Heart left ventricle (tissue), 16 donors: ENCODE measurements around the gene TEK. TPM values are rescaled to one million over a fixed set of nuclear protein-coding genes. Genes with fewer than 3 reads are reported as not detected.

ENCODE experiments used
- ATAC-seq, 4 donors: fragments of 200-7000 bp; cut with Tn5 transposase; one replicate each; pipeline ENCODE4 v1.9.1; 2020 to 2022; ENCODE audit warnings: moderate library complexity in 4 of 4, mild to moderate bottlenecking in 3 of 4, moderate number of reproducible peaks in 1 of 4
- DNase-seq, 5 donors: peaks; one replicate each; pipeline ENCODE4 v3.0.0-alpha.2; 2020
- H3K27ac ChIP-seq, 12 donors: fragments of 200-600 bp; sonication (generic) in 4 of 12; one replicate each; pipeline versions ENCODE4 v1.5.0 to v1.8.0; 2016 to 2022; ENCODE audit warnings: mild to moderate bottlenecking in 2 of 12
- H3K27me3 ChIP-seq, 9 donors: fragments of 200-600 bp; sonication (generic) in 2 of 9; one replicate each; pipeline versions ENCODE4 v1.5.1 to v1.8.0; 2016 to 2022; ENCODE audit warnings: mild to moderate bottlenecking in 3 of 9
- H3K36me3 ChIP-seq, 9 donors: fragments of 200-600 bp; sonication (generic) in 2 of 9; one replicate each; pipeline versions ENCODE4 v1.5.0 to v1.8.0; 2018 to 2022; ENCODE audit warnings: mild to moderate bottlenecking in 2 of 9
- H3K4me1 ChIP-seq, 12 donors: fragments of 200-600 bp; sonication (generic) in 4 of 12; one replicate each; pipeline versions ENCODE4 v1.5.0 to v1.8.0; 2016 to 2022; ENCODE audit warnings: mild to moderate bottlenecking in 3 of 12
- H3K4me3 ChIP-seq, 12 donors: fragments of 200-600 bp; sonication (generic) in 4 of 12; one replicate each; pipeline versions ENCODE4 v1.5.0 to v1.8.0; 2017 to 2022; ENCODE audit warnings: mild to moderate bottlenecking in 9 of 12, moderate library complexity in 4 of 12
- H3K9me3 ChIP-seq, 12 donors: fragments of 200-600 bp; sonication (generic) in 4 of 12; one replicate each; pipeline versions ENCODE4 v1.5.0 to v1.8.0; 2016 to 2022; ENCODE audit warnings: mild to moderate bottlenecking in 1 of 12
- CTCF ChIP-seq, 12 donors: fragments of 200-600 bp; sonication (generic) in 4 of 12; IDR thresholded peaks; one replicate each; pipeline versions ENCODE4 v1.5.0 to v1.8.0; 2018 to 2022; ENCODE audit warnings: antibody characterized with exemption in 12 of 12, mild to moderate bottlenecking in 5 of 12
- POLR2A ChIP-seq, 2 donors: fragments of 450-650 bp; IDR thresholded peaks; one replicate each; pipeline ENCODE4 v1.6.1; 2017; ENCODE audit warnings: antibody characterized with exemption in 2 of 2, mild to moderate bottlenecking in 2 of 2, moderate library complexity in 2 of 2
- WGBS, 4 donors: extraction: QIAGEN DNeasy Blood & Tissue Kit in 2 of 4; methylation state at CpG; one replicate each; pipeline versions ENCODE4 v1.1.5 to v1.1.7; 2013 to 2018; 5-methylcytosine and 5-hydroxymethylcytosine counted together
- intact Hi-C, 10 donors: fragments of 100-400 bp; cut with DNase I; formaldehyde crosslinking; loops; one replicate each; pipeline versions ENCODE4 v1.11.1 to v1.14.2; 2022
- polyA plus RNA-seq, 2 donors: library from polyadenylated mRNA; stranded (reverse); fragments of 200-250 nt; gene quantifications; one replicate each; pipeline ENCODE4 v1.2.3, GENCODE V29; 2013
- total RNA-seq, 9 donors: library from RNA; depleted of rRNA in 2 of 9; stranded (reverse); fragments of >200 nt in 2 of 9; fragmentation: NEBNext Ultra II Directional in 3 of 9; extraction: Animal tissue kit (Norgen Biotek cat#: 25700) in 3 of 9; gene quantifications; one replicate each; pipeline versions ENCODE4 v1.1.0 to v1.2.4, GENCODE V29; 2016 to 2023
- donor health status: ischemic (EF 13 %, LVEDD 7.1; RV severe dilation, severe dysfunction).
- donor health status: healthy with polysubstance abuse.
- donor health status: DM: no; HTN: yes; CAD: no.
- donor health status: DM: no; HTN: no; CAD: no.
- donor health status: ischemic (EF 25% LVEDD 6.9; RV normal size, moderate dysfunction).
- donor health status: ischemic (EF 25% LVEDD 5.7; RV mildly dilated, moderate dysfunction).
- donor health status: healthy.
- donor health status: DM: yes; HTN: yes; CAD: no.
- donor health status: ischemic (EF 35%, LVEDD 5.7; RV mildly dilated, moderate dysfunction).
- donor health status: nonischemic (EF 11% LVEDD 7.7; RV severe dilation, severe dysfunction).
- donor health status: DM: yes; HTN: yes; CAD: no.
- donor health status: PGD.
- donor health status: ischemic (EF 29% LVEDD 5.4; RV normal size, mild dysfunction).
- donor health status: nonischemic (EF 23%, LVEDD 6.1; RV moderate dilation, normal function).

Gene TEK
- total and polyA plus RNA-seq, 11 donors, result 6.4 to 36.5 (median 19.0) TPM

GRCh38 chr9:27094640-27095298, 14.3 kb upstream of the TEK start:
- Histone ChIP-seq H3K9me3 (no peaks in the 10 kb centered on the region), H3K27me3 (no peaks in the 10 kb centered on the region), H3K27ac (peak overlapping the region in 3 of 12 donors; percentile 18 to 35 (median 24)), H3K4me3 (no peak overlapping the region), H3K4me1 (peaks cover 0 to 10% (median 0%) of the 10 kb centered on the region in 12 donors), H3K36me3 (no peaks in the 10 kb centered on the region)
- no peak for TF ChIP-seq POLR2A (IDR thresholded peaks at IDR 0.05)
- 32 to 37% (median 33%) methylated on average over 3 of the region's 3 CpGs for WGBS, 4 donors
- DNase-seq (peak in 1 of 5 donors; percentile 41), ATAC-seq (peak in 3 of 4 donors; percentile 73 to 78 (median 75))
- intact Hi-C loops, result loop anchor here in 4 of 10 donors (10.0 kb wide), 2 partner anchors 60 kb away; no protein-coding TSS in a partner anchor

GRCh38 chr9:27107241-27107640, 1.8 kb upstream of the TEK start:
- intact Hi-C loops, result loop anchor here in 1 of 10 donors (5.0 kb wide), 1 partner anchor 80 kb away; no protein-coding TSS in a partner anchor
- H3K9me3 ChIP-seq, result no peaks in the 10 kb centered on the region
- peaks cover 0 to 13% (median 0%) of the 10 kb centered on the region in 12 donors for H3K4me1 ChIP-seq
- DNase-seq (no peak), ATAC-seq (no peak)
- H3K4me3 ChIP-seq, result no peak overlapping the region
- 91 to 96% (median 94%) methylated on average over 2 of the region's 2 CpGs for WGBS, 4 donors
- H3K27ac ChIP-seq, result no peak overlapping the region
- no peaks in the 10 kb centered on the region for H3K36me3 ChIP-seq
- H3K27me3 ChIP-seq, result no peaks in the 10 kb centered on the region
- TF ChIP-seq CTCF (IDR thresholded peaks at IDR 0.05), result no peak
- no peak for TF ChIP-seq POLR2A (IDR thresholded peaks at IDR 0.05)

GRCh38 chr9:27109621-27110020, 596 bp downstream of the TEK start:
- Histone ChIP-seq H3K4me1 (peaks cover 0 to 21% (median 0%) of the 10 kb centered on the region in 12 donors), H3K4me3 (peak overlapping the region; percentile 1 to 64 (median 52)), H3K36me3 (no peaks in the 10 kb centered on the region), H3K27ac (peak overlapping the region; percentile 19 to 88 (median 70)), H3K9me3 (no peaks in the 10 kb centered on the region), H3K27me3 (no peaks in the 10 kb centered on the region)
- ATAC-seq (no peak), DNase-seq (no peak)
- TF ChIP-seq CTCF (IDR thresholded peaks at IDR 0.05) (no peak), POLR2A (IDR thresholded peaks at IDR 0.05) (no peak)
- intact Hi-C loops, result loop anchor here in 4 of 10 donors (2.0 to 5.0 kb wide), 3 partner anchors 78 to 83 kb away; no protein-coding TSS in a partner anchor
- WGBS, 4 donors, result 44 to 55% (median 49%) methylated on average over 2 of the region's 2 CpGs

- Histone ChIP-seq H3K4me3 (peak overlapping the region; percentile 1 to 64 (median 52)), H3K27ac (peak overlapping the region; percentile 19 to 88 (median 73)), H3K4me1 (peaks cover 0 to 21% (median 0%) of the 10 kb centered on the region in 12 donors), H3K9me3 (no peaks in the 10 kb centered on the region), H3K36me3 (no peaks in the 10 kb centered on the region), H3K27me3 (no peaks in the 10 kb centered on the region)
- ATAC-seq (no peak), DNase-seq (no peak)
- WGBS, 4 donors, result 43 to 57% (median 54%) methylated on average over 4 of the region's 4 CpGs
- TF ChIP-seq CTCF (IDR thresholded peaks at IDR 0.05) (no peak), POLR2A (IDR thresholded peaks at IDR 0.05) (no peak)
- intact Hi-C loops, result loop anchor here in 3 of 10 donors (2.0 to 5.0 kb wide), 3 partner anchors 77 to 83 kb away; no protein-coding TSS in a partner anchor
These were observed 1.2 kb downstream of the TEK start for GRCh38 chr9:27110181-27110580.
